ENCODE results near the gene CDYL.

The CDYL gene

DNA sequence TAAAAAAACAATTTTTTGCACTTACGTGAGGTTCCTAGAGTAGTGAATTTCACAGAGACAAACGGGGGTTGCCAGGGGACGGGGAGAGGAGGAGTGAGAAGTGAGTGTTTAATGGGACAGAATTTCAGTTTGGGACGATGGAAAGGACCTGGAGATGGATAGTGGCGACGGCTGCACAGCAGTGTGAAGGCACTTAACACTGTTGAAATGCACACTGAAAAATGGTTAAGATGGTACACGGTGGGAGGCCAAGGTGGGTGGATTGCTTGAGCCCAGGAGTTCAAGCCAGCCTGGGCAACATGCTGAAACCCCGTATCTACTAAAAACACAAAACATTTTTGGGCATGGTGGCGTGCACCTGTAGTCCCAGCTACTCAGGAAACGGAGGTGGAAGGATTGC is 196.2 kb downstream of the CDYL start:
- H3K27me3 ChIP-seq (ENCODE audit: control insufficient read depth, low read length) = no peaks in the 10 kb centered on the region
- H3K9me2 ChIP-seq (replicated peaks; ENCODE audit: control insufficient read depth, low read length) = no peaks in the 10 kb centered on the region
- H3K4me3 ChIP-seq (ENCODE audit: low read length) = no peak overlapping the region
- H3K36me3 ChIP-seq (ENCODE audit: control insufficient read depth, low read length) = no peaks in the 10 kb centered on the region
- no peak for TF ChIP-seq EZH2phosphoT487 (IDR thresholded peaks at IDR 0.05; ENCODE audit: borderline replicate concordance, low read length)
- TF ChIP-seq, protein P1, sequence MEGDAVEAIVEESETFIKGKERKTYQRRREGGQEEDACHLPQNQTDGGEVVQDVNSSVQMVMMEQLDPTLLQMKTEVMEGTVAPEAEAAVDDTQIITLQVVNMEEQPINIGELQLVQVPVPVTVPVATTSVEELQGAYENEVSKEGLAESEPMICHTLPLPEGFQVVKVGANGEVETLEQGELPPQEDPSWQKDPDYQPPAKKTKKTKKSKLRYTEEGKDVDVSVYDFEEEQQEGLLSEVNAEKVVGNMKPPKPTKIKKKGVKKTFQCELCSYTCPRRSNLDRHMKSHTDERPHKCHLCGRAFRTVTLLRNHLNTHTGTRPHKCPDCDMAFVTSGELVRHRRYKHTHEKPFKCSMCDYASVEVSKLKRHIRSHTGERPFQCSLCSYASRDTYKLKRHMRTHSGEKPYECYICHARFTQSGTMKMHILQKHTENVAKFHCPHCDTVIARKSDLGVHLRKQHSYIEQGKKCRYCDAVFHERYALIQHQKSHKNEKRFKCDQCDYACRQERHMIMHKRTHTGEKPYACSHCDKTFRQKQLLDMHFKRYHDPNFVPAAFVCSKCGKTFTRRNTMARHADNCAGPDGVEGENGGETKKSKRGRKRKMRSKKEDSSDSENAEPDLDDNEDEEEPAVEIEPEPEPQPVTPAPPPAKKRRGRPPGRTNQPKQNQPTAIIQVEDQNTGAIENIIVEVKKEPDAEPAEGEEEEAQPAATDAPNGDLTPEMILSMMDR (IDR thresholded peaks at IDR 0.05; ENCODE audit: low read depth, low read length, poor library complexity, severe bottlenecking) = no peak
- H4K20me1 ChIP-seq (ENCODE audit: control insufficient read depth, insufficient read depth, low read depth, low read length) = no peaks in the 10 kb centered on the region
- H3K79me2 ChIP-seq (ENCODE audit: control insufficient read depth, low read length) = no peaks in the 10 kb centered on the region
- H3K9me3 ChIP-seq (ENCODE audit: control insufficient read depth, insufficient read depth, low read length) = no peaks in the 10 kb centered on the region
- no peaks in the 10 kb centered on the region for H3F3A ChIP-seq (ENCODE audit: control insufficient read depth, insufficient read depth)
- H3K27ac ChIP-seq (ENCODE audit: low read depth, low read length) = no peak overlapping the region
- no peaks in the 10 kb centered on the region for H3K4me1 ChIP-seq (ENCODE audit: control insufficient read depth, low read length)
- no peak overlapping the region for H3K4me2 ChIP-seq (ENCODE audit: low read length)

DNA sequence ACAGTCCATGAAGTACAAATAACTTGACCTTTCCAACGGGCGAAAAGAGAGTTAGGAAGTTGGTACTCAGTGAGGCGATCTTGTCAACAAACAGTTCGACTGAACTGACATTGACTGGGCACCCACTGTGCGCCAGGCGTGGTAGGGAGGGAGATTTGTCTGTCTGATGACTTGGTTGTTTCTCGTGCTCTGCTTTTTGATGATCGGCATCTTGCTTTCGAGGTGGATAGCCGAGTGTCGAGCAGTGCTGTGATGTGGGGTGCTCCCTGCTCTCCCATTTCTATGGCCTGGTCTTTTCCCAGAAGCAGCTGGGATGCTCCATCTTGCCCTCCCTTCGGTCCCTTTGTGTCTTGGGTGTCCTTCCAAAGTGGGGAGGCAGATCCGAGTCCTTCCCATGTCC is 197.2 kb downstream of the CDYL start:
- no peaks in the 10 kb centered on the region for H3K9me2 ChIP-seq (replicated peaks; ENCODE audit: control insufficient read depth, low read length)
- peaks cover 5% of the 10 kb centered on the region; the same call in 1 of the 2 replicates for H3K9me3 ChIP-seq (ENCODE audit: control insufficient read depth, insufficient read depth, low read length)
- no peaks in the 10 kb centered on the region for H3K36me3 ChIP-seq (ENCODE audit: control insufficient read depth, low read length)
- no peaks in the 10 kb centered on the region for H3K4me1 ChIP-seq (ENCODE audit: control insufficient read depth, low read length)
- H3K27ac ChIP-seq (ENCODE audit: low read depth, low read length) = no peak overlapping the region
- H3K4me2 ChIP-seq (ENCODE audit: low read length) = no peak overlapping the region
- H4K20me1 ChIP-seq (ENCODE audit: control insufficient read depth, insufficient read depth, low read depth, low read length) = no peaks in the 10 kb centered on the region
- no peaks in the 10 kb centered on the region for H3F3A ChIP-seq (ENCODE audit: control insufficient read depth, insufficient read depth)
- H3K27me3 ChIP-seq (ENCODE audit: control insufficient read depth, low read length) = no peaks in the 10 kb centered on the region
- no peak overlapping the region for H3K4me3 ChIP-seq (ENCODE audit: low read length)
- TF ChIP-seq, protein P1 (IDR thresholded peaks at IDR 0.05; ENCODE audit: low read depth, low read length, poor library complexity, severe bottlenecking) = no peak
- no peak for TF ChIP-seq EZH2phosphoT487 (IDR thresholded peaks at IDR 0.05; ENCODE audit: borderline replicate concordance, low read length)
- H3K79me2 ChIP-seq (ENCODE audit: control insufficient read depth, low read length) = no peaks in the 10 kb centered on the region

DNA sequence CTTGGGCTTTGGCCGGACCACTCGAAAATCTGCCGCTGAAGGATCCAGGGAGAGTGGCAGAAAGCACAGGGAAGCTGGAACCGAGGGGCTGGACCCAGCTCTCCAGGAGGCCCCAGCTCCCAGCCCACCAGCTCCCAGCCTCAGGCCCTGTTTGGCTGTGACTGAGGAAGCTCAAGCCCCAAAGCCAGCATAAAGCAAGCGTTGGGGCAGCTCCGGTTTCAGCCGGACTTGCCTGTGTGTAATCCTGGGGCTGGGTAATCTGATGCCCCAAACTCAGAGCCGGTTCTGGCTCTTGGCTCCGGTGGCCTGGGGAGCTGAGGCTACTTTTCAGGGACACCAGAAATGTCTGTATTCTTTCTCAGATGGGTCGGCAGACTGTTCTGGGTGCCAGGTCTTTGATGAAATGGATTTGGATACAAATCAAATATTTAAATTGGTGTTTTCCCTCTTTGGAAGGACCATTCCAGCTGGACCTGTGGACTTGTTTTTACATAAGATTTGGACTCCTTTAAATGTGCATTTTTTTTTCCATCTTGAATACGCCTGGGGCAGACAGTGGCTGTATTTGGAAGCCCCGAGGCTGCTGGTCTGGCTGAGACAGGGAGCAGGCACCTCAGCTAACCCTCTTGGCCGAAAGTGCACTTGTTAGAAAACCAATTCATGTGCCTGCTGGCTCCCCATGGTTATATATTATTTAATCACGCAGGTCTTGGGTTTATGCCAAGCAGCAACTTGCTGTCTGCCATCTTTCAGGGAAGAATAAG is 198.0 kb downstream of the CDYL start:
- Histone ChIP-seq H3K4me3 (ENCODE audit: low read length) (no peak overlapping the region), H3K4me2 (ENCODE audit: low read length) (no peak overlapping the region), H3F3A (ENCODE audit: control insufficient read depth, insufficient read depth) (no peaks in the 10 kb centered on the region), H3K36me3 (ENCODE audit: control insufficient read depth, low read length) (no peaks in the 10 kb centered on the region), H3K27me3 (ENCODE audit: control insufficient read depth, low read length) (no peaks in the 10 kb centered on the region), H3K79me2 (ENCODE audit: control insufficient read depth, low read length) (no peaks in the 10 kb centered on the region), H3K4me1 (ENCODE audit: control insufficient read depth, low read length) (no peaks in the 10 kb centered on the region), H3K9me2 (replicated peaks; ENCODE audit: control insufficient read depth, low read length) (no peaks in the 10 kb centered on the region), H4K20me1 (ENCODE audit: control insufficient read depth, insufficient read depth, low read depth, low read length) (no peaks in the 10 kb centered on the region), H3K9me3 (ENCODE audit: control insufficient read depth, insufficient read depth, low read length) (peaks cover 5% of the 10 kb centered on the region; the same call in 1 of the 2 replicates), H3K27ac (ENCODE audit: low read depth, low read length) (no peak overlapping the region)
- TF ChIP-seq EZH2phosphoT487 (IDR thresholded peaks at IDR 0.05; ENCODE audit: borderline replicate concordance, low read length) = no peak
- TF ChIP-seq, protein P1 (IDR thresholded peaks at IDR 0.05; ENCODE audit: low read depth, low read length, poor library complexity, severe bottlenecking) = no peak

Measured in DOHH2 (cell line).